Measurements from ENCODE around the gene LTBP4.
A peak's percentile ranks its signal among the peaks of the same experiment; 100 is the strongest.

LTBP4 gene

DNA sequence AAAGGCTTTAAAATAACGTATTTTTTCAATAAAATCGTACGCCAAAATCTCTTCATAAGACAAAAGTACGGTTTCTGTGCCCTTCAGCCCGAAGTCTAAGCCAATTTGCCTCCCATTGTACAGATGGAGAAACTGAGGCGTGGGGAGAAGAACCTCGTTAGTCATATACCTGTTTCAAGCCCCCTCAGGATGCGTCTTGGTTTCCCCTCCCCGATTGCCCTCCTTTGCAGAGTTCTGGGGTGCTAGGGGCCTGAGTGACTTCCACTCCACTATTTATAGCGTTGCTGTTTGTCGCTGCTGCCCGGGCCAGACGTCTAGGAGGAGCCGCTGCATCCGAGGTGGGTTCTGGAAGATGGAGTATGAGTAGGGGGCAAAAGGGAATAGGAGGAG, 2.3 kb upstream of the LTBP4 start:
- DNase-seq = no peak

- DNase-seq = no peak
These were observed 1.8 kb upstream of the LTBP4 start for GRCh38 chr19:40599331-40599901.

DNA sequence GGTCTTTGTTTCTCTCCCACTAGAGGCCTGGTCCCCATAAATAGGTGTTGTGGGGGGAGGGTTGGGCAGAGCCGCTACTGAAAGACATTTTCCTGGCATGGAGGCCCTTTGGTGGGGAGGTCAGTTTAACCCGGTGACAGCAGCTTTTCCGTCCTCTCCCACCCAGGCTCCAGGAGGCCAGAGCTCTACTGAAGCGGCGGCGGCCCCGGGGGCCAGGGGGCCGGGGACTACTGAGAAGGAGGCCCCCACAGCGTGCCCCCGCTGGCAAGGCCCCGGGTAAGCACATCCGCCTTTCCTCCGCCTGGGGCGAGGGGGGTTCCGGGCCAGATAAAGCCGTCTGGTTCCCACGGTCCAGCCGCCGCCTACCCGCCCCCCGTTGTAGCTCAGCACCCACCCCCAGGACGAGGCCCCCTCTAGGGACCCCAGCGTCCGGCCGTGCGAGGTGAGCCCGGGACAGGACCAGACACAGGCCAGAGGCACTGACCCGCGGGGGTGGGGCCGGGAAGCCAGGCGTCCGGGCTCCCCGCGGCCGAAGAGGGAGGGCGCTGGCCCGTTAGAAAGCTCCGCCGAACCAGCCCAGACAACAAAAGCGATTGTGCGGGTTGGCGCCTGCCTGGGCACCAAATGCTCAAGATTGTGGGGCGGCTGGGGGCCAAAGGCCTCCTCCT, 1.1 kb upstream of the LTBP4 start:
- no peak for DNase-seq

GRCh38 chr19:40600570-40601133, 517 bp upstream of the LTBP4 start:
- no peak for DNase-seq

GRCh38 chr19:40603071-40603388, 1.9 kb downstream of the LTBP4 start:
- no peak for DNase-seq

DNA sequence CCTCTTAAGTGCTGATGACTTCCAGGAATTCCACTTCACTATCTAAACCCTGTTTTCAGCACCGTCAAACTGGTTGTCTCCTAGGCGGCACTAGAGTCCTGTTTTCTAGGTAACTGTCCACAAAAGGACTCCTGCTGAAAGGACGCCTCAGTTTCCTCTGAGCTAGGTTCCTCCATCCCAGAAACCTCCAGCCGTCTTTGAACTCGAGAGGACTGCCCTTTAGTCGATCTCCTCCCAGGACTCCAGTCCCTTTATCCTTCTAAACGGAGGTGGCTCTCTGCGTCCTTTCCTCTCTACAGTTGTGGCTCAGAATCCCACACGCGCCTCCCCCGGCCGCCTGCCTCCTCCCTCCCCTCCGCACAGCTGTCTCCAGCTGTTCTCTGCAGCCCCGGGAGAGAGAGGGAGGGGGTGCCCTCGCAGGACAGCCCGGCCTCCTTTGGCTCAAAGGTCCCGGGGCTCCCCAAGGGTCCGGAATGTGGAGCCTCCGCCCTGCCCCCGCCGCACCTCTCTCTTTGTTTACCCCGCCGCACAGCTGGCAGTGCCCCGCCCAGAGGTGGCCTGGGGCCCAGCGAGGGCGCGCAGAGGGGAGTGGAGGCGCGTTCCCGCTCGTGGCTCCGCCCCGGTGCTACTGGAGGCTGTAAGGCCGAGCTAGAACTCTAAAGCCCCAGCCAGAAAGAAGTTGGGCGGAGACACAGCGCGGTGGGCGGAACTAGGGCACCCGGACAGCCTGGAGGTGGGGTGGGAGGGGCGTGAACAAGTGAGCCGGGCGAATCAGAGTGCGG, 2.4 kb downstream of the LTBP4 start:
- peak; percentile 92 to 97 for DNase-seq

DNA sequence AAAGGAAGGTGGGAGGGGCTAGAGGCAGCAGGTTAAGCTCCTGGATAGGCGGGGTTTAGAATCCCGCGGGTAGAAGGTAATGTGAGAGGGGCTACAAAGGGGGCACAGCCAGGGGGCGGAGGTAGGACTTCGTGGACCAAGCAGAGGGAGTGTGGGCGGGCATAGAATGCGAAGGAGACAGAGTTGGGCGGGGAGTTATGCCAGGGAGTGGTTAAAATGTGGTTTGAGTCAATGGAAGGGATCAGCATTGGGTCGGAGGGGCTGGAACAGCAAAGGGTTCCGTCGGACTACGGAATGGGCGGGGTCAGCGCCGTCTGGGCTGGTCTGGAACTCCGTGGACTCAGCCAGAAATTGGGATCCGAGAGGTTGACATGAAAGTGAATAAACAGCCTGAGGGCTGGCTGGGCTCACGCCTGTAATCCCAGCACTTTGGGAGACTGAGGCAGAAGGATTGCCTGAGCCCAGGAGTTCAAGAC, 3.0 kb downstream of the LTBP4 start:
- no peak for DNase-seq

DNA sequence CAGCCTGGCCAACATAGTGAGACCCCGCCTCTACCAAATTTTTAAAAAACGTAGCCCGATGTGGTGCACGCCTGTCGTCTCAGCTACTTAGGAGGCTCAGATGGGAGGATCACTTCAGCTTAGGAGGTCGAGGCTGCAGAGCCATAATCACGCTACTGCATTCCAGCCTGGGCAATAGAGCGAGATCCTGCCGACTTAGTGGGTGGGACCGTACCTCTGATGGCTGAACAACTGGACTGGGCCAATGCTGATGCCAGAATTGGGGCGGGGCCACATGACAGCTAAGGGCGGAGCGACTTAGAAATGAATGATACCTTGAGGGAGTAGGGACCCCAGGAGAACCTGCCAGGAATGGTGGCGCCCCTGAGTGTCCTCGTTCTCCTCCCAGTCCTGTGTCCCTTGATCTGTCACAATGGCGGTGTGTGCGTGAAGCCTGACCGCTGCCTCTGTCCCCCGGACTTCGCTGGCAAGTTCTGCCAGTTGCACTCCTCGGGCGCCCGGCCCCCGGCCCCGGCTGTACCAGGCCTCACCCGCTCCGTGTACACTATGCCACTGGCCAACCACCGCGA, 3.6 kb downstream of the LTBP4 start:
- no peak for DNase-seq

- peak; percentile 45 to 51 for DNase-seq
These were observed 4.2 kb downstream of the LTBP4 start for GRCh38 chr19:40605216-40605971.

- DNase-seq = no peak
These were observed 6.4 kb downstream of the LTBP4 start for GRCh38 chr19:40607311-40608239.

DNA sequence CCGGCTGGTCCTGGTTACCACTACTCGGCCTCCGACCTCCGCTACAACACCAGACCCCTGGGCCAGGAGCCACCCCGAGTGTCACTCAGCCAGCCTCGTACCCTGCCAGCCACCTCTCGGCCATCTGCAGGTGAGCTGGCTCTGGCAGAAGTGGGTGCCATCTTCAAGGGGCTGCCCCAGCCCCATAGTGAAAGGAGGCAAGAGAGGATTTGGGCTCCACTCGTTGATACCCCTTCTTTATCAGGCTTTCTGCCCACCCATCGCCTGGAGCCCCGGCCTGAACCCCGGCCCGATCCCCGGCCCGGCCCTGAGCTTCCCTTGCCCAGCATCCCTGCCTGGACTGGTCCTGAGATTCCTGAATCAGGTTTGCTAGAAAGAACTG, 7.1 kb downstream of the LTBP4 start:
- no peak for DNase-seq

- DNase-seq = no peak
These were observed 7.8 kb downstream of the LTBP4 start for GRCh38 chr19:40608957-40609356.

GRCh38 chr19:40609561-40610395, 8.6 kb downstream of the LTBP4 start:
- DNase-seq = no peak

DNA sequence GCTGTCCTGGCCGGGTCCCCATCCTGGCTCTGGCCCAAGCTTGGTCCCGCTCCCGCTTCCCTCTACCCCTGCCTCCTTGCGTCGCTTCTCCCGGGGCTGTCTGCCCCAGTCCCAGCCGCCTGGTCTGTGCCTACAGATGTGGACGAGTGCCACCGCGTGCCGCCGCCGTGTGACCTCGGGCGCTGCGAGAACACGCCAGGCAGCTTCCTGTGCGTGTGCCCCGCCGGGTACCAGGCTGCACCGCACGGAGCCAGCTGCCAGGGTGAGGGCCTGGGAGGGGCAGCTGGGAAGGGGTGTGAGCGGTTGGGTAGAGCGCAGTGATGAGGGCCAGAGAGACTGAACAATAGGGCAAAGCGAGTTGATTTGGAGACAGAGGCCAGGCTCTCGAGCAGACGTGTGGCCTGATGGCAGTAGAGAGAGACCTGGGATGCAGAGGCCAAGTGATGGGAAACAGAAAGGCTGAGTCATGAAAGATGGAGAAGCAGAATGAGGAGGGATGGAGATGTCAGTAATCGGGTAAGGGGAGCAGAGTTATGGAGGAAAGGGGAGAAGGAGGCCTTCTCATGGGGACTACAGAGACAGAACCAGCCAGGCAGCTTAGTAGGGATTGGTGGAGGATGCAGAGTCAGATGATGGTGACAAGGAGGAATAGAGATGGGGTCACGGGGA, 9.4 kb downstream of the LTBP4 start:
- no peak for DNase-seq

- DNase-seq = no peak
These were observed 9.9 kb downstream of the LTBP4 start for GRCh38 chr19:40611096-40611495.

DNA sequence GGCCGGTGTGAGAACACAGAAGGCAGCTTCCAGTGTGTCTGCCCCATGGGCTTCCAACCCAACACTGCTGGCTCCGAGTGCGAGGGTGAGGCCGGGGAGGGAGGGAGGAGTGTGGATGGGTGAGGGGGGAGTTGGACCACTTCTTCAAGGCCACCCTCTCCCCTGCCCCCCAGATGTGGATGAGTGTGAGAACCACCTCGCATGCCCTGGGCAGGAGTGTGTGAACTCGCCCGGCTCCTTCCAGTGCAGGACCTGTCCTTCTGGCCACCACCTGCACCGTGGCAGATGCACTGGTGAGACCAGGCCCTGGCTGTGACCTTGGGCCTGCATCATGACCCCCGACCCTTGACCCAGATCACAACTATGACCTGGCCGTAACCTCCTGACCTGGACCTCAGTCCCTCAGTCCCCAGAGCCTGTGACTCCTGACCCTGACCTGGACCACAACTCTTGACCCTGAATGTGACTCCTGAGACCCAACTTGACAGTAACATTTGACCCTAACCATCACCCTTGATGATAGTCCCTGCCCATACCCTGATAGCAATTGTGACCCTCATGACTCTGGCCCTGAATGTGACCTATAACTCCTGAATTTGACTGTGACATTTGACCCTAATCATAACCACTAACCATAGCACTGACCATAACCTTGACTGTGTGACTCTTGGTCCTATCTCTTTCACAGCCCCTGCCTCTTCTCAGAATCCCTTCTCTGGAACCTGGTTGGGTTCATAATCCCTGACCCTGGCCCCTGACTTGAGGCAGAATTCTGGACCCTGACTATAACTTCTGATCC, 10.9 kb downstream of the LTBP4 start:
- no peak for DNase-seq

GRCh38 chr19:40612831-40613689, 11.9 kb downstream of the LTBP4 start:
- DNase-seq = peak; percentile 62 to 65
